Epithelial cell of proximal tubule (primary cell): ENCODE data around the gene EDA2R. TPM values are rescaled to one million over a fixed set of nuclear protein-coding genes. Genes with fewer than 3 reads are reported as not detected.

Experiments used
- DNase-seq: peaks from one replicate; pipeline ENCODE4 v3.0.0-alpha.2; 2011; ENCODE audit warnings: low read depth
- H3K4me3 ChIP-seq: 2 replicates; pipeline ENCODE4 v1.5.1; 2011; ENCODE audit warnings: low read depth, mild to moderate bottlenecking, low read length
- total RNA-seq: library from RNA; depleted of rRNA; stranded (reverse); fragments of >200 nt; gene quantifications from 2 replicates; pipeline ENCODE4 v1.2.3, GENCODE V29; 2015
- TF ChIP-seq, protein P1 (sequence below): conservative IDR thresholded peaks from 2 replicates; pipeline ENCODE4 v1.5.1; 2012; ENCODE audit warnings: low read depth, mild to moderate bottlenecking, low read length

Gene EDA2R
- total RNA-seq, 1 donor from 2014 or later, result 3.9 TPM

DNA sequence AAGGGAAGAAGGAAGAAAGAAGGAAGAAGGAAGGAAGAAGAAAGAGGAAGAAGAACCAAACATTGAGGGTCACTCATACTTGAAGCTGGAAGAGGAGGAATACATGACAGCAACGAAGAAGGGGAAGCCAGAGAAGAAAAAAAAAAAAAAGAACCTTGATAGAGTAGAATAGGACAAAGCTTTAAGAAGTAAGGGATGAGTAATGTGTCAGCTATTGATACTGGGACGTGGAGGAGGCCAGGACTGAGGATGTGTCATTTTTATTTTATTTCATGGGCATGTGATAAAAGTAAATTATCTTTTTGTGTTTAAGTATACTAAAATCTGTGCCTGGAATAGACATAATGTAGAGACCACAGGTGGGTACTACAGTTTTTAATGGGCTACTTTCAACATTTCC lies 6.4 kb downstream of the EDA2R start:
- H3K4me3 ChIP-seq, result no peak overlapping the region
- TF ChIP-seq, protein P1, sequence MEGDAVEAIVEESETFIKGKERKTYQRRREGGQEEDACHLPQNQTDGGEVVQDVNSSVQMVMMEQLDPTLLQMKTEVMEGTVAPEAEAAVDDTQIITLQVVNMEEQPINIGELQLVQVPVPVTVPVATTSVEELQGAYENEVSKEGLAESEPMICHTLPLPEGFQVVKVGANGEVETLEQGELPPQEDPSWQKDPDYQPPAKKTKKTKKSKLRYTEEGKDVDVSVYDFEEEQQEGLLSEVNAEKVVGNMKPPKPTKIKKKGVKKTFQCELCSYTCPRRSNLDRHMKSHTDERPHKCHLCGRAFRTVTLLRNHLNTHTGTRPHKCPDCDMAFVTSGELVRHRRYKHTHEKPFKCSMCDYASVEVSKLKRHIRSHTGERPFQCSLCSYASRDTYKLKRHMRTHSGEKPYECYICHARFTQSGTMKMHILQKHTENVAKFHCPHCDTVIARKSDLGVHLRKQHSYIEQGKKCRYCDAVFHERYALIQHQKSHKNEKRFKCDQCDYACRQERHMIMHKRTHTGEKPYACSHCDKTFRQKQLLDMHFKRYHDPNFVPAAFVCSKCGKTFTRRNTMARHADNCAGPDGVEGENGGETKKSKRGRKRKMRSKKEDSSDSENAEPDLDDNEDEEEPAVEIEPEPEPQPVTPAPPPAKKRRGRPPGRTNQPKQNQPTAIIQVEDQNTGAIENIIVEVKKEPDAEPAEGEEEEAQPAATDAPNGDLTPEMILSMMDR, result no peak
- DNase-seq, result no peak

DNA sequence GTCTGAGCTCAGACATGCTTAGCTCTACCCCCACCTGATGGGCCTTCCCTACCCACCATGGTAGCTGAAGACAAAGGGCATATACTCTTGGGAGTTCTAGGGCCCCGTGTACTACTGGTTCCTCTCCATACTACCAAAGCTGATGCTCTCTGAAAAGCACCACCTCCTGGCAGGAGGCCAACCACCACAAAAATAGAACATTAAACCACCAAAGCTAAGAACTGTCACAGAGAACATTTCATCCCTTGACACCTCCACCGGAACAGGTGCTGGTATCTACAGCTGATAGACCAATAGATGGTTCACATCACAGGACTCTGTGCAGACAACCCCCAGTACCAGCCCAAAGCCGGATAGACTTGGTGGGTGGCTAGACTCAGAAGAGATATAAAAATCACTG lies 13.4 kb downstream of the EDA2R start:
- TF ChIP-seq, protein P1, result no peak
- no peak overlapping the region for H3K4me3 ChIP-seq
- DNase-seq, result no peak

DNA sequence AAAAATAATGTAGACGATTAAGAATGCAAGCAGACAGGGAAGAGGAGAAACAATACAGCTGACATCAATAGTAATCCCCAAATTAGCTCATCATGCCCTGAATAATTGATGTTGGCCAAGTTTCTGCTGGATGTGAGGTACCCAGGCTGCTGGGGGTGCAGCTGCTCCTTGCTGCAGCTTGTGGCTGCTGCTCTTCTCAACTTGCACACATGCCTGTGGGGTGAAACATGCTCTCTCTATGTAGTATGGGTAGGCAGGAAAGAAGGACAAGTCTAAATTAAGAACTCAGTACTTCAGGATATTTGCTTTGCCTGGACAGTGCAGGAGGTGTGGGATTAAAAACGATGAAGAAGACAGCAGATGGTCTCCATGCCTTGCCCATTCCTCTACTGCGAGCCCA lies 16.7 kb downstream of the EDA2R start:
- DNase-seq, result no peak
- TF ChIP-seq, protein P1, result no peak

DNA sequence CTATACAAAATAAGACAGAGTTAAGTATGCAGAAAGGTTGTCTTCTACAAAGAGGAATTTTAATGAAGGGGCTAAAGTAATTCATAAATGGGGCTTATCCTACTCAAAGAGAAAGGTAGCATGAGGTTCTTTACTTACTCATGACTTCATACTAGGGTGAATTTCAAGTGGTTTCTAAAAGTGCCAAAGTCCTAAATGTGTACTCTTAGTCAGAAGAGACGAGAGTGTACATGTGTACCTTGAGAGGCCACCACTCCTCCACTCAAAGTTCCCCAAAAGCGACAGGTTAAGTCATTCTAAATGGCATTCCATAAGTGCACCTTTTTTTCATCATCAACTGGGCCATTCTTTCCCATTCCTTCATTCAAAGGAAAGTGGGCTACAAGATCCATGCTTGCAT lies 21.9 kb downstream of the EDA2R start:
- no peak overlapping the region for H3K4me3 ChIP-seq
- TF ChIP-seq, protein P1, result no peak
- no peak for DNase-seq

More for the DNA sequence above, 16.7 kb downstream of the EDA2R start:
- H3K4me3 ChIP-seq, result no peak overlapping the region

DNA sequence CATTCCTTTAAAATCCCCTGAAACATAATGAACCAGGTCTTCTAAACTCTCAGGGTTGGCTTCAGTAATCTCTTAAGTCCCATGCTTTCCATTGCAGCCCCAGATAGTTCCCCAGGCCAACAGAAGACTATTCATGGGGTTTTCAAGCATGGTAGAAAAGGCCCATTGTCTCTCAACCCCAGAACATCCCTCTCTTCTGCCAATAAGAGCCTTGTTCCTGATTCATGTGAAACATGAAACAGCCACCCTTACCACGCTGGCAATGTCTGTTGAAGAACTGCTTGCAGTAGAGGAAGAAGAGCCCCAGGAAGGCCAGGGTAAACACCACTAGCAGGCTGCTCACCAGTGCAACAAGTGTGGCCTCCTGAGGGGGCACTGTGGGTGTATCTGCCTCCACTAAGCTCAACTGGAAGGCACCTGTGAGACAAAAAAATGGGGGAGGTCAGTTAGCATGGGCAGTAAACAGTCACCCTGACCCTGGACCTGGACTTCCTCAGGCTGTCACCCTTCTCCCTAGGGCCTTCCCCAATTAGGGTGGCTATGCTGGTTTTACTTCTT lies 36.4 kb downstream of the EDA2R start:
- DNase-seq, result no peak
- no peak overlapping the region for H3K4me3 ChIP-seq
- TF ChIP-seq, protein P1, result no peak

DNA sequence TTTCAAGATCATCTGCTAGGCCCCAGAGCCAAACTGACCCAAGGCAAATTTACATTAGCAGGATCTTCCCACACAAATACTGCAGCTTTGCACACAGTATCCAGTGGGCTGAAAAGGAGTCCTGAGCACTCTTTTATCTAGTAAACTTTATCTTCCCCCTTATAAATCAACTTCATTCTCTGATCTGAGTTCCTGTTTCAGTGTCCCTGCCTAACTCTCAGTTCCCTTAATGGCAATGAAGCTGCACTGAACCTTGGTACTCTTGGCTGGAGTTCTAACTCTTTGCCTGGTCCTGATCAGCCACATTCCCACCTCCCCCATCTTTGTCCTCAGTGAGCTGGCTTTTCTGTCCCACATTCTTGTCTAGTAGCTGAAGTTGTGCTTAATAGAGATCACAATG lies 37.4 kb downstream of the EDA2R start:
- no peak for DNase-seq
- TF ChIP-seq, protein P1, result no peak
- H3K4me3 ChIP-seq, result no peak overlapping the region

DNA sequence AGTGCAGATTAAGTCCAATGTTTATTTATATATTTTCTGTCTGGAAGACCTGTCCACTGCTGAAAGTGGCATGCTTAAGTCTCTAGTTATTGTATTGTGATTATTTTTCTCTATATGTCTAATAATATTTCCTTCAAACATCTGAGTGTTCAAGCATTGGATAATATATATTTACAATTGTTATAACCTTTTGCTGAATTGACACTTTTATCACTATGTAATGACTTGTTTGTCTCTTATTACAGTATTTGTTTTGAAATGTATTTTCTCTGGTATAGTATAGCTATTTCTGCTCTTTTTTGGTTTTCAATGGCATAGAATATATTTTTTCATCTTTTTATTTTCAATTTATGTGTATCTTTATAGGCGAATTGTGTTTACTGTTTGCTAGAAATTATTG lies 59.7 kb downstream of the EDA2R start:
- no peak for DNase-seq
- TF ChIP-seq, protein P1, result no peak
- no peak overlapping the region for H3K4me3 ChIP-seq
